ENCODE results near the gene TACC2.

TACC2 gene

DNA sequence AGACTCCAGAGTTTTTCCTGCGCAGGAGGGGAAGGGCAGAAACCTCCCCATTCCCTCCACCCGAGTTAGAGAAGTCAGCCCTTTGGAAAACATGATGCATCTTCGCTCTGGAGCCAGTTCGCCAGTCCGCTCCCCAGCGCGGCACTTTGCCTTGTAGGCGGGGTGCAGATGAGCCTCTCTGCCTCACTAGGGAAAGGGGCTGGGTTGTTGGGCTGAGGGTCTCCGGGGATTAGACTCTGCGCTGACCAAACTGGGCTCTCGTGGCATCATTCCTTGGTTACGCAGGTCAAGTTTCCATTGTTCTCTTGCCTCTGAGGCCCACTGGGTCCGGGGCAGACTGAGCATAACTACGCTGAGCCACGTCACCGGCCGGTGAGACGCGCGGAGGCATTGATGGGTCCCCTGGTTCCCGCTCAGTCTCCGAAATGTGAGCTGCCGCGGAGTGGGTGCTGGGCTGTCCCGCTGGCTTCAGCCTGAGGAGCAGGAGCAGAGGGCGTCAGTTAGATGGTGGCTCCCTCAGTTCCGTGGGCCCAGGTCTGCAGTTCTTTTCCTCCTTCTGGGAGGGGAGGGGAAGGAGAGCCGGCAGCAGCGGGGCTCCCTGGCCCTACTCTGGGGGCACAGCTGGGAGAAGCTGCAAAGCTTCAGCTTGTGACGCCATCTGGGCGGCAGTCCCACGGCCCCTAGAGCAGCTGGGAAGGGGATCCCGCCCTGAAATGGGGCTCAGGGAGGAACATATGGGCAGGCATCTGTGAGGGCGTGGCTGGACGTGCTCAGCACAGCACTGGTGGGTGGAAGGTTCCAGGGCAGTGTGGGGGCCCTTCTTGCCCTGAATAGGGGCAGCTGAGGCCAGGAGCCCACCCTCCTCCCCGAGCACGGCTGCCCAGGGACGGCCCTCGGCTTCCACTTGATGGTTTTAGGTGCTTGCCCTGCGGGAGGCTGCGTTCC, 160.9 kb downstream of the TACC2 start:
- no peak for DNase-seq

DNA sequence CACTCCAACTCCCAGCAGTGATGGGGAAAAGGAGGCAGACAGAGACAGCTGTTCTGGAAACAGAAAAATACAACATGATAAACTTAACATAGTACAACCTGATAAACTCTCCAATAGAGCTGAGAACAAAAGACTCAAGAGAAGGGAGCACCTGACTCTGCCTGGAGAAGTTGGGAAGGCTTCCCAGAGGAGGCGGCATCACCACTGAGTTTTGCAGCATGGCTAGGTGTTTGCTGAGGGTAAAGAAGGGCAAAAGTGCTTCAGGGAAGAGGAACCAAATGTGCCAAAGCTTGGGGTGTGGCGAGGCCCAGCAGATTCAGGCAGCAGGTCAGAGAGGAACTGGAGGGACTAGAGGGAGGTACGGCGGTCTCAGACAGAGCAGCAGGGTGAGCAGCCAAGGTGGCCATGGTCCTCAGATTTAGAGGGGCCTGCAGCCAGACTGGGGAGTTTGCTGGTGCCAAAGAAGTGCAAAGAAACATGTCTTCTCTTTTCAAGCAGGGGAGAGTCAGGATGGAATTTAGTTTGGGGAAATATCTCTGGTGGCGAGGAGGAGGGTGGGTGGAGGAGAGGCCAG, 162.2 kb downstream of the TACC2 start:
- DNase-seq, result no peak

DNA sequence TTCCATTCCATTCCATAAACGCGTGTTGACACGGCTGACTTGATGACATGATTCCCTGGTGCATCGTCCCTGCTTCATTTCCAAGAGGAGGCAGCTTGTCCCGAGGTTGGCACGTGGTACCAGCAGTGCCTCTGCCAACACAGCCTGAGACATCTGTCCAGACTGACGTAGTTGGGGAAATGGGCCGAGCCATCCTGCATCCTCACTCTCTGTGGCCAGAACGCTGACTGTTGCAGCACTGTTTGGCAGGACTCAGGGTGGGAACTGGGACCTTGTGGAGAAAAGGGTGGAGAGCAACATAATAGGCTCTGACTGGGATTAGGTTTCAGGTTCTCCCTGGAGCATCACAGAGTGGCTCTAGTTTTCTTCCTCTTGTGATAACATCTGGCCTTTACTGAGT, 163.6 kb downstream of the TACC2 start:
- no peak for DNase-seq

DNA sequence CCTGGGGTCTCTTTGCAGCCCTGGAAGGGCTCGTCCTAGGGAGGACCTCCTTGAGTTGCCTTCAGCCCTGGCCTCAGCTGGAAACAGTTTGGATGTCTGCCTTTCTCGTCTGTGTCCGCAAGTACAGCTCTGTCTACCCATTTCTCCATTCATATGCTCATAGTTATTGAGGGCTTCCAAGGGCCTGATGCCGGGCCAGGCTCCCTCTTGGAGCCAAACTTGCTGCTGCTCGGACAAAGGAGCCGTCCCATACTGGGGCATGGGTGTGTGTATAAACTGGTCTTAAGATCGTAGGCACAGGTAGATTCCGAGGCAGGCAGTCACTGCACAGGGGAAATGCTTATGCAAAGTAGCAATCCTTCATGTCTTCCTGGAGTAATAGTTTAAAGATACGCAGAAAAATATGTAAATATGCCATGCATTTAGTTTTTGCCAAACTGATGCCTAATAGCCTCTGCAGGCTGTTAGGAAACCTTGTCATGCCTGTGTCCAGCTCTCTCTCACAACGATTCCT, 165.1 kb downstream of the TACC2 start:
- DNase-seq, result no peak

DNA sequence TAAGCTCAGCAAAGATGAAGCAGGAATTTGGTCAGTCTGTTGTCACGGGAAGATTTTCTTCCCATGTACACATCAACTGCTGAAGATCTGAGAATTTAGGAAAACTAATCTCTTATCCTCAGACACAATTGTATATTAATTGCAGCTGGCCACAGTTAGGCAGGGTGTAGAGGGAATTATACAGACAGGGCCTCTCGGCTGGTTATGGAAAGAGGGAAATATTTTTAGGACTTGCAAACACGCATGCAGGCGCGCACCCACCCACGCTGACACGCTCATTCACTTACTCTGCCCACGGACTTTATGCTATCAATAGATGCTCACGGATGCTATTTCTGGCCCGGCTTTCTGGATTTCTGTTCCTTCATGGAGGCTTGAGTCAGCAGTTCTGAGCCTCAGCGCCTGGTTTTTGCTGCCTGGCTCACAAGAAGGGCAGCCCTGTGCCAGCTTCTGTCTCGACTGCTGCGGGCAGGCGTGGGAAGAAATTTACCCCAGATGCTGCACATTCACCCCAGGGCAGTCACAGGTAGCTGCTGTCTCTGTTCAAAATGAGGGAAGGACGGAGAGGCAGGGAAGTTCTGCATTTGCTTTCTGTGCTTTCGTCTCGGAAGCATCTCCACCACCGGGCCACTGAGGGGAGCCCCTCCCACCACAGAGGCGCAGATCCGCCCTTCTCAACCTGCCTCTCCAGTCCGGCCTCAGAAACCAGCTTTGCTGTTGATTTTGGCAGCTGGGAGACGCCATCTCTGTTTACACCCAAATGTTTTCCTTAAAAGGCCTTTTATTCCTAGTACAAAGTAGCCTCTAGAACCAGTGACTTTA, 165.8 kb downstream of the TACC2 start:
- DNase-seq, result no peak

DNA sequence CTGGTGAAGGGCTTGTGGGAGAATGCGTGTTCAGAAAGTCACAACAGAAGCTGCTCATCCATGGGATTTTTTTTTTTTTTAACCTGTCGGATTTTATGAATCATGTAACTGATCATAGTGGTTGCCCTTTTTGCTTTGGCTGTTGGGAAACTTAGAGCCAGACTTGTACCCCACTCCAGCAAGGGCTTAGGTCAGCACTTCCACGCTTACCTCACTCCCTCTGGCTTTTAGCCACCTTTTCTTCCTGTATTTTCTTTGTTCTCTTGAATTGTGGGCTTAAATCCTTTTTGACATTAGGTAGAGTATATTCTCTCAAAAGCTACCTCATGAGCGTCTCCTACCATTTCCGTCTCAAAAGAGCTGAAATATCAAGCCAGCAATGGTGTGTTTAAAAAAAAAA, 168.5 kb downstream of the TACC2 start:
- no peak for DNase-seq

DNA sequence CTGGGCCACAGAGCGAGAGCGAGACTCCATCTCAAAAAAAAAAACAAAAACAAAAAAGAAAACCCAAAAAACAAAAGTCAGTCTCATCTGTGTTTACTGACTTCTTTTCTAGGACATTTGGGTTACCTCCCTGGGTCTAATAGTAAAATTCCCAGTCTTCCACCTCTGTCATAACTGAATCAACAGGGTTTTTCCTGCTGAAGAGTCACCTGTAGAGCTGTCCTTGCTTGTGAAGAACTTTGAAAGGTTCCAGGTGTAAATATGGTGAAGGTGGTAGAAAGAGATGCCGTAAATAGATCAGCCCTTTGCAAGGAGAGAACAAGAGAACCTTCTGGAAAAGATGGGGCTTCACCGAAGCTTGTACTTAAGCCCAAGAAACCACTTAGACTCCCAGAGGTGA, 169.4 kb downstream of the TACC2 start:
- DNase-seq, result no peak

DNA sequence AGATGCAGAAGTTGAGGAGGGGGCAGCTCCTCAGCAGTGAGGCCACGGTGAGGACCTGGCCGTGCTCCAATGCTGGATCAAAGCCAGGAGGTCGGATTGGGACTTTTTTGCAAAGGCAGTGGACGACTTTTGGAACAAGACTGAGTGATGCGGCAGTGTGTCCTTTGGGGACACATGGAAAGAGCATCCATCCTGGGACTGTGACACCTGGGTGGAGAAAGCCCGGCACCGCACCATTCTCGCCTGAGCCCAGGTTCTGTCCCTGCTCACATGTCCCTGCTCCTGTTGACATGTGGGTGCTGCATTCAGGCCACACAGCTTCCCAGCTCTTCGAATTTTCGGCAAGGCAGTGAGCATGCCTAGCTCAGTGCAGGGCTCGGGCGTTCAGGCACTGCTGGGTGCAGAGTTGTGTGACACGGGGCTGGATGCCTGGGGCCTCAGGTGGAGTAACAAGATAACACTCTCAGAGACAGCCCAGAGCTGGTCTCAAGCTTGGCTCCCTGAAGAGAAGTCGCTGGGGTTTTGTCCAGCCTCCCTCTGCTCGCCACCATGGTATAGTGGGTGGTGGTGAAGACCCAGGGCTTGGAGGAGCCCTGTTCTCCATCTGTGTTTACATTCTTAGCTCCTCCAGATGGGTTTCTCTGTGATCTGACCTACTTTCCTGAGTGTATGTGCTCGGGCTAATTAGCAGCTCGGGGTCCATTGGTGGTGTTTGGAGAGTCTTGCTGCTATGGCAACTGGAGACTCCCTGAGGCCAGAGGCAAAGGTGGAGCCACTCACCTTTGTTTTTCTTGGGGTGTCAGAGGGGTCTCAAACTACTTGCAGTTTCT, 170.4 kb downstream of the TACC2 start:
- no peak for DNase-seq

DNA sequence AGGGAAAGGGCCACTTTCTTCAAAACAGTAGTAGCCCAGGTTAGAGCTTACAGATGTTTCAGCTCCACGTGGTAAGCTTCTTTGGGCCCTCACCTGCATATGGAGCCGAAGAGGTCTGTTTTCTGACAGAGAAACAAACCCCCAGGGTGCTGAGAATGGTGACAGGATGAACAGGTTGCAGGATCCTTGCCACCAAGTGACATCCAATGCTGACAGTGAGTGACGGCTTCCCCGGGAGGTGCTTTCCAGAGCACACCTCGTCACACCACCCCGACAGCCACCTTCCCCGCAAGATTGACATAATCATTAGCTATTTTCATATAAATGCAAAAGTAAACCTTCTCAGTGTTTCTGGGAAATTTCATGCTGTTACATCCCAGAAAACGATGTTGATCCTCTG, 172.8 kb downstream of the TACC2 start:
- DNase-seq, result no peak

DNA sequence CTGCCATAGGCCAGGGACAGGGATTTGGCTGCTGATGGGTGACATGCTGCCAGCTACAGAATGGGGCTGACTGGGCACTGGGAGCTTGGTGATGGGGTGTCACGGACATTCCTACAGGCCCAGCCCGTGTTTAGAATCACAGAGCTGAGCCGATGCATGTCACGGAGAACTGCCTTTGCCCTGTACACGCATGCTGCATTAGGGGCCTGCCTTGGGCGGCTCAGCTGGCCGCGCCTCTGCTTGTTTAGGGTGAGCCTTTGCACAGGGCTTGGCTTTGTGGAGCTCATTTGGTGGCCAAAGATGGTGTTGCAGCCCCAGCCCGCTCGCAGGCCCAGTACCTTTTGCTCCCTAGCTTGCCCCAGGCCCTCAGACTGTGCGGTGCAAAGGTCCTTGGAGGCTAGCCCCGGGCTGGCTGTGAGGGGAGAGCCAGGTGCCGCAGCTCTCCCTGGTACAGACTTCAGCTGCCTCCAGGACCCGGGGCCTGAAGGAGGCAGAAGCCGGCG, 173.8 kb downstream of the TACC2 start:
- DNase-seq, result no peak

DNA sequence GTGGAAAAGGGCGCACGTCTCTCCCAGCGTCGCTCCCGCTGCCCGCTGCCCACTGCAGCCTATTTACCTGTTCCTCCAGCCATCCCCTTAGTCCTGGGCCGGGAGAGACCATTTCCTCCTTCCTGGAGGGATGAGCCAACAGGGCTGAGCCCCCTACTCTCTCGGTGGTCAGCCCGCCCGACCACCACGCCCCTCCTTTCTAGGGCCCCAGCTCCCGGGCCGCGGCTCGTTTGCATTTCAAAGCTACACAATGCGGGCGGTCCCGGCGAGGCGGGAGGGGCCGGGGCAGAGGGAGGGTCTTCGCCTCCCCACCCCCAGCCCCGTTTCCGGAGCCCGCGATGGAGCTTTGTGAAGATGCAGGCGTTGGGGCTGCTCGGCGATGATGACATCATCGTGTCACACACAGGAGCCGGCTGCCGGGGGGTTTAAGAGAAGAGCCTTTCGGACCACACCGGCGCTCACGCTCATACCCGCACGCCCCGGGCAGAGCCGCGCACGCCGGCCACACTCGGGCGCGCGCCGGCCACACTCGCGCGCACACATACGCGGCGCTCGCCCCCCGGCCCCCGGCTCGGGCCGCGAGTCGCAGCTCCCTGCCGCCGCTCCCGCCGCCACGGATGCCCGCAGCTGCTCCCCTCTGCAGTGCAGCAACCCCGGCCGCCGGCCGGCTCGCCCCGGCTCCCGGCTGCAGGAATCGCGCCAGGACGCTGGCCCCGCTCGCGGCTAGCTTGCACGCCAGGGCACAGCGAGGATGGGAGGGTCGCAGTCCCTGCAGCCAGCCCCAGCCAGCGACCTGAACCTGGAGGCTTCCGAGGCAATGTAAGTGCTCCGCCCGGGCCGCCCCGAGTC, 174.4 kb downstream of the TACC2 start:
- no peak for DNase-seq

DNA sequence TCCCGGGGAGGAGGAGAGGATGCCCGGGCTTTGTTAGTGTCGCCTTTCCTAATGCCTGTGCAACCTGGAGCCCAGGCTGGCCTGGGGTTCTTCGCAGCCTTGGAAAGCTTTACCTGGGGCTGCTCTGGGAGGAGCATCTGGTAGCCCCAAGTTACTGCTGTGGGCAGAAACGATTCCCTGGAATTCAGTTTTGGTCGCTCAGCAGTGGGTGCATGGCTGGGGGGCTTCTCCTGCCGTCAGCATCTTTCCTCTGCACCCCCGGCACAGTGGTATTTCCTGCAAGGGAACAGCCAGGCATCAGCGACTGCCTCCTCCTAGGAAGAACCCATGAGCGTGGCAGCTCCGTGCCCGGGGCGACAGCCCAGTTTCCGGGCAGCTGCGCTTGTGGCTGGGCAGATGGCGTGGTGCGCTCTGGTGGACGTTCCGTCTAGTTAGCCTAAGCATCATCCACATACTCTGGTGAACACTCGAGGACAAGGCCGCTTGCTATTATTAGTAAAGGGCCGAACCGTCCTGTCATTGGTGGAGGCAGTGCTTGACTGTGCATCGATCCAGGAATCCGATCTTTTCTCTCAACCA, 175.1 kb downstream of the TACC2 start:
- DNase-seq, result no peak

DNA sequence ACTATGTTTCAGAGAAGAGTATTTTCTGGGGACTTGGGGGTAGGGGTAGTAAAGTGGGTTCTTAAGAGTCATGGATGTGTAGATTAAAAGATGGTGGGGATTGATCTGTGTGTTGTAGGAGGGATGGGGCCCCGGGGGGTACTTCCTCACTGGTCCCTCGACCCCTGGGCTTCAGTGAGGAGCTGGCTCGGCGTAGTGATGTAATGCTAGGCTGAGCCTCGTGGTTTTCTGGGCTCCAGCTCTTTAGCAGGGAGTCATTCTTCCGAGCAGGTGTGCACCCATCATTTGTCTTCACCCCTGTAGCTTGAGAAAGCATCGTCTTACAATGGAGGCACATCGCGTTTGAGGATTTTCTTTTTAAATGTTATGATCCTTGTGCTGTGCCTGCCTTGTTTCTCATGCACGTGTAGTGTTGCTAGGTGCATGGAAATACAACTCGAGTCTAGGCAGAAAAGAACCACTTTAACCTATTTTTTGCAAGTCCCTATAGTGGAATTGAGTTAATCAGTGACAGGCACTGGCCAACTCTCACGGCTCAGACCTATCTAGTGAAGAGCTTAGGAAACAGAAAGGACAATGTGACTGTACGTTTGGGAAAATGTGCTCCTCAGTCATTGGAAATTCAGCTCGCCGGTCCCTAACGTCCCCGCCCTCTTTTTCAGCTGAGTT, 176.0 kb downstream of the TACC2 start:
- no peak for DNase-seq

DNA sequence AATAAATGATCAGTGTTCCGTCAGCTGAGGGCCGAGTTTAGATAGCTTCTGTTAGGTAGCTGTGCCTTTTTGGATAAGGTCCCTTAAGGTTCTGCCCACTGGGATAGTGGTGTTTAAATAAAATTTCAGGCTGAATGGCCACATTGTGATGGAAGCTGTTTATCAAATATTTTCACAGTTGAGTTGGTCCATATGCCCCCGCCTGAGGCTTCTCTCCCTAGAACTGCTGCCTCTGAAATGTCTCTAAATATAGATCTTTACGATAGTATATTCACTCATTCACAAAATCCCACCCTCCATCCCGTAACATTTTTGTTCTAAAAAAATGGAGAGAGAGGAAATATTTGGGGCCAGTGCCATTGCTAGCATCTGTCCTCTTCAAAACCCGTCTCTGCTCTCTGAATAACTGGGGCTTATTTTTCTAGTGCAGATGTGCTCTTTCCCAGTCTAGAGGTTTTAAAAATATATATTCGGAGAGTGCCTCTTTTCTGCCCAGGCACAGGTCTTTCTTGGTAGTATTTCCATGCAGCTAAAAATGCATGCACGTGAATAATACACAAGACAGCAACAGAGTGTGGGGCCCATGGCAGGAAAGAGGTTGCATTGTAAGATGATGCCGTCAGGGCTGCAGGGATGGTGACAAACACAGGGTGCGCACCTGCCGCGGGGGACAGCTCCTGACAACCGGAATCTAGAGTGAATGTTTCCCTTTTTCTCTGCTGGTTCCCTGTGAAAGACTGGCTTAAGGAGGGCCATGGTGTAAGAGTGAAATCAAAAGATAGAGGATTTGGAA, 176.7 kb downstream of the TACC2 start:
- DNase-seq, result no peak

DNA sequence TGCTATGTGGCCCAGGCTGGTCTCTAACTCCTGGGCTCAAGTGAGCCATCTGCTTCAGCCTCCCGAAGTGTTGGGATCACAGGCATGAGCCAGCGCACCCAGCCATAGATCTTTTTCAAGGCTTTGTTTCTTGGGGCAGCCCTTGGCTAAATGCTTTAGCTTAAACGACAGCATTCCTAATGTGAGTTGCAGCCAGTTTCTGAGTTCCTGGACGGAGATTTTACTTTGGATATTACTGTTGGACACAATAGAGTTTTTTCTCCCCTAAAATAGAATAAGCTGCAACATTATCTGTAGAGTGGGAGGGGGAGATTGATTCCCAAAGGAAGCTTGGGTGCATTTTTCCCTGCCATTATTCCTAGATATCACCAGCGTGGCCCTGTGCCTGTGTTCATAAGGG, 179.1 kb downstream of the TACC2 start:
- DNase-seq, result no peak

DNA sequence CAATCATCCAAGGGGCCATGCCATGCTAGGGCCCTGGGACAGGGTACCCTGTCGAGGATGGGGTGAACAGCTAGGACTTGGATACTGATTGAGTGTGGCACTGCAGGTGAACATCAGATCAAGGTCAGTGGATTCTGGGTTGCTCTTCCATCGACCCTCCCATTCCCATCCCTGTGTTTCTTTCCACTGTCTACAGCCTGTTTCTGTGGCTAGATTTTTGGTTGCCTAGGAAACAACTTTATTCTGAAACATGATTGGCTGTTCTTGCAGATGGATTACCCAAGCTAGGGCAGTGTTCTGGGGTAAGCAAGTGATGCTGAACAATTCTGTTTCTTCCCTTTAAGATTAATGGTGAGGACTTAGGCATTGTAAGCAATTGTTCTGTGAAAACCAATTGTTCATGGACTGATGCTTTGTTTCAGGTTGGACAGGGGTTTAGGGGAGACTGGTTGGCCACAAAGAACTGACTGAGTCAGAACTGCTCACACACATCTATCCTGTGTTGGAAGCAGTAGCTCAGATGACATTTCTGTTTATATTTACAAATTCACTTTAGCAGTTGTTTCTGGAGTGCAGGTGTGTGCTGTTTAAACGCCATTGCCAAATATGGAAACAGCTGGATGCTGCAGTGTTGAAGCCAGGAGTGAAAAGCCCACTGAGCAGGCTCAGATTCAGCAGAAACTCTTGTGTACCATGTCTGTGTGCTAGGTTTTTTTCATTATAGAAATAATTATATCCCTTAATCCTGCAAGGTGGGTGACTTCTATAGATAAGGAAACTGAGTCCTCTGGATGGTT, 179.8 kb downstream of the TACC2 start:
- DNase-seq, result no peak

DNA sequence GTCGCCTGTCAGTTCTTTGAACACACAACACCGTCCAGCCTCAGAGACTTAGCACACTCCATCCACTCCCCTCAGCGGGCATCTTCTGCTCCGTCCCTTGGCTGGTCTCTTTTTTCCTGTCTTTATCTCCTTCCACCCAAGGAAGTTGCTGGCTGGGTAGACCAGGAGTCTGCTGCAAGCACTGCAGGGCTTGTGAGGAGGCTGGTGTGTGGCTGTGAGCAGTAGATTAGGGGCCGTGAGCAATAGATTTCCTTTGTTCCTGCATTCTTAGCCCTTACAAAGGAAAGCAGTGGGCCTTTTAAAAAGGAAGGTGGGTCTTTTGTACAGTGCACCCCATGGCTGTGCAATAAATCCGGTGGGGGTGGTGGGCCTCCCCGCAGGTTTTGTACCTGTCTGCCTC, 181.8 kb downstream of the TACC2 start:
- no peak for DNase-seq

DNA sequence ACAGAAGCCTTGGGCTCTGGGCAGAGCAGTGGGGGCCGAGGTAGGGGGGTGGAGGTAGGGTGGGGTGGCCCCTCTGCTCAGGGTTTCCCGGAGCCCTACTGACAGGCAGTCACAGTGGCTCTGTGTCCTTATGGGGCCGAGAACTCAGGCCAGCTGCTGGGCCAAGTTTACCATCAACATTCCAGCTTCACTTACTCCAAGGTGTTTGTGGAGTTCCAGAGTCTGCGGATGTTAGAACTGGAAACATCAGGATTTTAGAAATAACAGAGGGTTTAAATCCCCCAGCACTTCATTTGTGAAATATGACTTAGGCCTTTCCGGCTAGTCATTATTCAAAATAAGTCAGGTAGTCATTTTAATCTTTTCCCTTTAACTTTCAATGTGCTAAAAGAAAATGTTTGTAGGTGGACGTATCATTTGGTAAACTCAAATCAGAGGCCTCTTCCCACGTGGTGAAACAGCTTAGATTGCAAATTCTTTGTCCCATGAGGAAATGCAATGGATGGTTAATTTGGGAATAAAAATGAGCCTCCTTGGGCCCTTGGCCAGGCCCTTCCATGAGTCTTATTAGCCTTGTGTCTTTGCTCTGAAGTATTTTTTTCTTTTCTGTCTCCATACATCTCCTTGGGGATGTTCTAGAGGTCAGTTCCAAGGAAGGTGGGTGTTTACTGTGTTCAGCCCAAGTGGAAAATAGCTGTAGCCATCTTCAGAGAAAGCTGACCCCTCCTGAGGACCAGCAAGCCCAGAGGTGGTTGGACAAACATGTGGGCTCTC, 182.5 kb downstream of the TACC2 start:
- no peak for DNase-seq

Measured in activated naive CD4-positive, alpha-beta T cell (primary cell).